ENCODE data around the gene TRIM2.

- TF ChIP-seq POLR2A (IDR thresholded peaks at IDR 0.05) = no peak
- TF ChIP-seq, protein P1, sequence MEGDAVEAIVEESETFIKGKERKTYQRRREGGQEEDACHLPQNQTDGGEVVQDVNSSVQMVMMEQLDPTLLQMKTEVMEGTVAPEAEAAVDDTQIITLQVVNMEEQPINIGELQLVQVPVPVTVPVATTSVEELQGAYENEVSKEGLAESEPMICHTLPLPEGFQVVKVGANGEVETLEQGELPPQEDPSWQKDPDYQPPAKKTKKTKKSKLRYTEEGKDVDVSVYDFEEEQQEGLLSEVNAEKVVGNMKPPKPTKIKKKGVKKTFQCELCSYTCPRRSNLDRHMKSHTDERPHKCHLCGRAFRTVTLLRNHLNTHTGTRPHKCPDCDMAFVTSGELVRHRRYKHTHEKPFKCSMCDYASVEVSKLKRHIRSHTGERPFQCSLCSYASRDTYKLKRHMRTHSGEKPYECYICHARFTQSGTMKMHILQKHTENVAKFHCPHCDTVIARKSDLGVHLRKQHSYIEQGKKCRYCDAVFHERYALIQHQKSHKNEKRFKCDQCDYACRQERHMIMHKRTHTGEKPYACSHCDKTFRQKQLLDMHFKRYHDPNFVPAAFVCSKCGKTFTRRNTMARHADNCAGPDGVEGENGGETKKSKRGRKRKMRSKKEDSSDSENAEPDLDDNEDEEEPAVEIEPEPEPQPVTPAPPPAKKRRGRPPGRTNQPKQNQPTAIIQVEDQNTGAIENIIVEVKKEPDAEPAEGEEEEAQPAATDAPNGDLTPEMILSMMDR (IDR thresholded peaks at IDR 0.05 in 4 of 5, conservative IDR thresholded peaks at IDR 0.05 in 1 of 5) = no peak
Measured at GRCh38 chr4:153241295-153241694, 37.1 kb downstream of the TRIM2 start.
